ENCODE results near the gene USP30.

- TF ChIP-seq, protein P1, sequence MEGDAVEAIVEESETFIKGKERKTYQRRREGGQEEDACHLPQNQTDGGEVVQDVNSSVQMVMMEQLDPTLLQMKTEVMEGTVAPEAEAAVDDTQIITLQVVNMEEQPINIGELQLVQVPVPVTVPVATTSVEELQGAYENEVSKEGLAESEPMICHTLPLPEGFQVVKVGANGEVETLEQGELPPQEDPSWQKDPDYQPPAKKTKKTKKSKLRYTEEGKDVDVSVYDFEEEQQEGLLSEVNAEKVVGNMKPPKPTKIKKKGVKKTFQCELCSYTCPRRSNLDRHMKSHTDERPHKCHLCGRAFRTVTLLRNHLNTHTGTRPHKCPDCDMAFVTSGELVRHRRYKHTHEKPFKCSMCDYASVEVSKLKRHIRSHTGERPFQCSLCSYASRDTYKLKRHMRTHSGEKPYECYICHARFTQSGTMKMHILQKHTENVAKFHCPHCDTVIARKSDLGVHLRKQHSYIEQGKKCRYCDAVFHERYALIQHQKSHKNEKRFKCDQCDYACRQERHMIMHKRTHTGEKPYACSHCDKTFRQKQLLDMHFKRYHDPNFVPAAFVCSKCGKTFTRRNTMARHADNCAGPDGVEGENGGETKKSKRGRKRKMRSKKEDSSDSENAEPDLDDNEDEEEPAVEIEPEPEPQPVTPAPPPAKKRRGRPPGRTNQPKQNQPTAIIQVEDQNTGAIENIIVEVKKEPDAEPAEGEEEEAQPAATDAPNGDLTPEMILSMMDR (IDR thresholded peaks at IDR 0.05) = no peak
- TF ChIP-seq POLR2A (IDR thresholded peaks at IDR 0.05) = no peak
These were observed 23.0 kb upstream of the USP30 start for GRCh38 chr12:109029411-109029810.

Measured in vagina (tissue), 2 donors.